ENCODE data around the gene PHYH. TPM values are rescaled to one million over a fixed set of nuclear protein-coding genes. Genes with fewer than 3 reads are reported as not detected.

The PHYH gene
- total and polyA plus RNA-seq, 2 donors from 2014 or later = 45.8 to 166 TPM

DNA sequence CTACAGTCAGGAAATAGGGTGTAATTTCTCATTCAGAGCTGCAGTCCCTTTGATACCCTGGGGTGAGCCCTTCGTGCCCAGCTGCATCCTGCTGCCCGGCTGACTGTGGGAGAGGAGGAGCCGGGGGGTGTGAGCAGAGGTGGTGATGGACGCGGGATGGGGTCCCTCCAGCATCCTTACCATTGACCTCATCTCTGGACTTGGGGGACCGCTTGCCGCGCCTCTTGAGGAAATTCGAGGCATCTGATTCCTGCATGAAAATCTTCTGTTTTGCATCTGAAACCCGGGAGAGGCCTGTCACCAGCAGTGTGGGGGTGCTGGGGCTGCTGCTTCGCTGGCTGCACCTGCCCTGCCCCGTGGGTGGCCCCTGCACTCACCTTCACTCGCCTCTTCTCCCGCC lies 66.5 kb downstream of the PHYH start:
- Histone ChIP-seq H3K9me3 (ENCODE audit: control insufficient read depth in 2 of 3, insufficient read depth in 1 of 3, low read length in 3 of 3) (no peaks in the 10 kb centered on the region), H3K36me3 (ENCODE audit: control insufficient read depth in 2 of 3, insufficient read depth in 3 of 3, low read length in 3 of 3) (no peaks in the 10 kb centered on the region), H3K27me3 (ENCODE audit: control insufficient read depth, insufficient read depth, low read length) (no peaks in the 10 kb centered on the region), H3K4me3 (ENCODE audit: low read length in 3 of 3) (no peak overlapping the region), H3K4me1 (ENCODE audit: control insufficient read depth in 2 of 3, insufficient read depth in 2 of 3, low read depth in 1 of 3, low read length in 3 of 3) (no peaks in the 10 kb centered on the region), H3K9ac (ENCODE audit: low read length in 3 of 3) (no peak overlapping the region), H3K27ac (ENCODE audit: low read depth in 2 of 2, low read length in 2 of 2) (no peak overlapping the region)
- no peak for TF ChIP-seq CTCF (IDR thresholded peaks at IDR 0.05; ENCODE audit: borderline replicate concordance, extremely low read depth, insufficient read depth)
- no peak for DNase-seq
- no peak for FAIRE-seq
- intact Hi-C loops (cut with DNase I) = no loop called here

GRCh38 chr10:13231808-13232207 lies 68.1 kb downstream of the PHYH start:
- DNase-seq (no peak), FAIRE-seq (no peak)

DNA sequence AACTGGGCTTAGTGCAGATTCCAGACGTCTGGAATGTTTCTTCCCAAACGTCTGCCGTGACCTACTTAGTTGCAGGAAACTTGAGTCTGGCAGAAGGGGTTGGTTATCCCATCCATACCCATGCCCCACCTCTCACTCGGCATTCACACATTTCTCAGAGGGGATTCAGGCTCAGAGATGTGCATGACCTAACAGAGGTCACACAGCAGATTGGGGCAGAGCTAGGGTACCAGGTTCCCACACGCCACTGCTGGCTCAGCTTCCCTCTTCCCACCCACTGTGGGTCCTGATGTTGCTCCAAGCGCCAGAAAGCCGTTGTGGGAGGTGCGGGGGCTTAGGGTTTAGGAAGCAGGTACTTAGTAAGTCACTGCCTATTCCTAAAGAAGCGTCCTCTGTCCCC lies 68.7 kb downstream of the PHYH start:
- intact Hi-C loops (cut with DNase I) = no loop called here
- Histone ChIP-seq H3K27me3 (ENCODE audit: control insufficient read depth, insufficient read depth, low read length) (no peaks in the 10 kb centered on the region), H3K4me1 (ENCODE audit: control insufficient read depth in 2 of 3, insufficient read depth in 2 of 3, low read depth in 1 of 3, low read length in 3 of 3) (no peaks in the 10 kb centered on the region), H3K36me3 (ENCODE audit: control insufficient read depth in 2 of 3, insufficient read depth in 3 of 3, low read length in 3 of 3) (no peaks in the 10 kb centered on the region), H3K9ac (ENCODE audit: low read length in 3 of 3) (no peak overlapping the region), H3K27ac (ENCODE audit: low read depth in 2 of 2, low read length in 2 of 2) (no peak overlapping the region), H3K9me3 (ENCODE audit: control insufficient read depth in 2 of 3, insufficient read depth in 1 of 3, low read length in 3 of 3) (no peaks in the 10 kb centered on the region), H3K4me3 (ENCODE audit: low read length in 3 of 3) (no peak overlapping the region)
- no peak for TF ChIP-seq CTCF (IDR thresholded peaks at IDR 0.05; ENCODE audit: borderline replicate concordance, extremely low read depth, insufficient read depth)
- DNase-seq (no peak), FAIRE-seq (no peak)

More at GRCh38 chr10:13231808-13232207, 68.1 kb downstream of the PHYH start:
- no peaks in the 10 kb centered on the region for H3K36me3 ChIP-seq (ENCODE audit: control insufficient read depth in 2 of 3, insufficient read depth in 3 of 3, low read length in 3 of 3)
- intact Hi-C loops (cut with DNase I) = no loop called here
- no peak overlapping the region for H3K27ac ChIP-seq (ENCODE audit: low read depth in 2 of 2, low read length in 2 of 2)
- H3K27me3 ChIP-seq (ENCODE audit: control insufficient read depth, insufficient read depth, low read length) = no peaks in the 10 kb centered on the region
- H3K9me3 ChIP-seq (ENCODE audit: control insufficient read depth in 2 of 3, insufficient read depth in 1 of 3, low read length in 3 of 3) = no peaks in the 10 kb centered on the region
- no peak overlapping the region for H3K9ac ChIP-seq (ENCODE audit: low read length in 3 of 3)
- no peak for TF ChIP-seq CTCF (IDR thresholded peaks at IDR 0.05; ENCODE audit: borderline replicate concordance, extremely low read depth, insufficient read depth)
- no peaks in the 10 kb centered on the region for H3K4me1 ChIP-seq (ENCODE audit: control insufficient read depth in 2 of 3, insufficient read depth in 2 of 3, low read depth in 1 of 3, low read length in 3 of 3)
- H3K4me3 ChIP-seq (ENCODE audit: low read length in 3 of 3) = no peak overlapping the region

Other genes with a start within 250 kb of the PHYH start
- 55.0 TPM for gene OPTN, start 199.9 kb downstream of the PHYH start, total RNA-seq
- 76.9 TPM for gene OPTN, start 199.9 kb downstream of the PHYH start, polyA plus RNA-seq (ENCODE audit: insufficient read depth, low read depth, low replicate concordance)
- 0.50 TPM for gene MCM10, start 138.5 kb downstream of the PHYH start, total RNA-seq
- not detected for gene MCM10, start 138.5 kb downstream of the PHYH start, polyA plus RNA-seq (ENCODE audit: insufficient read depth, low read depth, low replicate concordance)
- gene UCMA, start 65.7 kb downstream of the PHYH start, total RNA-seq = not detected
- not detected for gene UCMA, start 65.7 kb downstream of the PHYH start, polyA plus RNA-seq (ENCODE audit: insufficient read depth, low read depth, low replicate concordance)
- gene SEPHS1, start 48.2 kb upstream of the PHYH start, total RNA-seq = 53.5 TPM
- gene SEPHS1, start 48.2 kb upstream of the PHYH start, polyA plus RNA-seq (ENCODE audit: insufficient read depth, low read depth, low replicate concordance) = 48.8 TPM
- 37.9 TPM for gene BEND7, start 228.9 kb upstream of the PHYH start, total RNA-seq
- gene BEND7, start 228.9 kb upstream of the PHYH start, polyA plus RNA-seq (ENCODE audit: insufficient read depth, low read depth, low replicate concordance) = 16.7 TPM